NK-92 treated with Interleukin-12 subunit alpha and Interleukin-12 subunit beta, amount 100 ng/mL, for 24 hours (cell line): ENCODE data around the gene GANC.

Experiments used
- DNase-seq: peaks from one replicate; lab custom pipeline; 2025; lab: John Stamatoyannopoulos, UW

Gene GANC

DNA sequence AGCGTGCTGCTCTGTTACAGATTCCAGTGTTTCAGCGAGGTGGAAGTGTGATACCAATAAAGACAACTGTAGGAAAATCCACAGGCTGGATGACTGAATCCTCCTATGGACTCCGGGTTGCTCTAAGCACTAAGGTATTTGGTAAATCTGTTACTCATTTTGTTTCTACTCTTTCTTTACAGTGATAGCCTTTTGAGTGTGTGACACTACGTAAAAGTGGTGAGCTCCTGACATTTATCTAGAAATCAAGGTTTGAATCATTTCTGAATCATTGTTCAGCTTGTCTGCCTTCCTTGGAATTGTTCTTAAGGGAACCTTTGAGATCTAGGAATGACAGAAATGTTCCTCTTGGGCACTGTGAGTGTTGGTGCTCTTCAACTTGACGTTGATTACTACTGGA is 75.1 kb downstream of the GANC start:
- DNase-seq, result no peak

DNA sequence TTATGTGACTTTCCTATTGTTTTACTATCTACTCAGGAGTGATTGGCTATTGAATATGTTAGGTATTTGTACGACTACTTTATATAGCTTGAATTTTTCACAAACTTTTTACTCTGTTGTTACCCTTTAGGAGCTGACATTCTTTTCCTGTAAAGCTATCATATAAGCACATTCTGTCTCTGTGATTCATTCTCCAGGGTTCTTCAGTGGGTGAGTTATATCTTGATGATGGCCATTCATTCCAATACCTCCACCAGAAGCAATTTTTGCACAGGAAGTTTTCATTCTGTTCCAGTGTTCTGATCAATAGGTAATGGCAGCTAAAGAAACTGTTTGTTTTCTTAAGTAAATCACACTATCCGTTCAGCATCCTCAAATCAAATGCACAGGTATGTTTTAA is 76.2 kb downstream of the GANC start:
- no peak for DNase-seq

DNA sequence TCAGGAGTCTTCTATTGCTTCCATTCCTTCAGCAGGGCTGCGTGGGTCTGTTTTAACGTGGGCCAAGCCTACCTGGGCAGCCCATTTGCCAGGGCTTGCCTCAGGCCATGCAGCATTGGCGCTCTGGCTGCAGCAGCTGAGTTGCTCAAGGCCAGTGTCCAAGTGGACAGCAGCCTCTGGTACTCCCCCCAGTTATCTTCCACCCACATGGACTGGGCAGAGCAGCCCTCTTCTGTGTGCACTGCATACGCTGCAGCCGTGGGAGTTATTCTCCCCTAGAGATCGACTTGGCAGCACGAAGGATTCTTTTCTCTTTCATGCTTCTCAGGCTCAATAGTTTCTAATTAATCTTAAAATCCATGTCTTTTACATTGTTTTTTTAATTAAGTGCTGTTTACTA is 79.4 kb downstream of the GANC start:
- DNase-seq, result no peak

DNA sequence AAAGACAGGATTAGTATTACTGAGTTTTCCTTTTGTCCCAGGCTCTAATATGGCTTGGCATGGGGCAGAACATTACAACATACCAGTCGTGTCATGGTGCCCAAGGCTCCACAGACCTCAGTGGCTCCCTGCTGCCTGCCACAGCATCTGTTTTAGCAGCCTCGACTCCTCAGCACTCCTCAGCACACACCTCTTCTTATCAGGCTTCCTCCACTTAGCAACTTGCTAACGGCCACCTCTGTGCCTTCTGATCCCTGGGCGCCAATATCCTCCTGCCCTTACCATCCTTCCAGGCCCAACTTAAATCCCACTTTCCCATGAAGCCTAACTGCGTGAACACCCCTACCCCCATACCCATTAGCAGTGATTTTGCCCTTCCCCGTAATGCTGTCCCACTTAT is 80.1 kb downstream of the GANC start:
- no peak for DNase-seq

DNA sequence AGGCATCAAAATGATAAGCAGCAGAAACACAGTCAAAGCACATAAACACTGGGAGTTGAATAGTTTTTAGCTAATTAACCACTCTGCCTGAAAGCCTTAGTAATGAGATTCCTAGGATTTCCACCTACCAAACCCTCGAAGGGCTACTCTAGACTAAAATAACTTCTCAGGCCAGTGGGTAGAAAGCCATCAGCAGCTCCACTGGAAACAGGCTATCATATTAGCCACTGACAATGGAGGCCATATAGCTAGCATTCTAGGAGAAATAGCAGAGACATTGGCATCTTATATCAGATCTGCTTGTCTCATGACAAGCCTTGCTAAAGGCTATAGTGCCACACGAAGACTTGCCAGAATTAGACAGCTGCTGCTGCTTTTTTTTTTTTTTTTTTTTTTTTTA is 81.8 kb downstream of the GANC start:
- DNase-seq, result no peak

DNA sequence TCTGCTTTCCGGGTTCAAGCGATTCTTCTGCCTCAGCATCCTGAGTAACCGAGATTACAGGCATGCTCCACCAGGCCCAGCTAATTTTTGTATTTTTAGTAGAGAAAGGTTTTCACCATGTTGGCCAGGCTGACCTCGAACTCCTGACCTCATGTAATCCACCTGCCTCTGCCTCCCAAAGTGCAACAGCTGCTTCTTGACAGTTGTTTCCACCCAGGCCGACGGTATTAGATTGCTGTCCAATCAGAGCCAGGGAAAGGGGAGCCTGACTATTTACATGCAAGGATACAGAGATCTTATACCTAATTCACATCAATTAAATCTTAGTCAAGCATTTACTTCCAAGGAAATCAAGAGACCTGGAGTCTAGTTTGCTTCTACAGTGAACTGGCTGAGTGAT is 82.3 kb downstream of the GANC start:
- DNase-seq, result no peak

DNA sequence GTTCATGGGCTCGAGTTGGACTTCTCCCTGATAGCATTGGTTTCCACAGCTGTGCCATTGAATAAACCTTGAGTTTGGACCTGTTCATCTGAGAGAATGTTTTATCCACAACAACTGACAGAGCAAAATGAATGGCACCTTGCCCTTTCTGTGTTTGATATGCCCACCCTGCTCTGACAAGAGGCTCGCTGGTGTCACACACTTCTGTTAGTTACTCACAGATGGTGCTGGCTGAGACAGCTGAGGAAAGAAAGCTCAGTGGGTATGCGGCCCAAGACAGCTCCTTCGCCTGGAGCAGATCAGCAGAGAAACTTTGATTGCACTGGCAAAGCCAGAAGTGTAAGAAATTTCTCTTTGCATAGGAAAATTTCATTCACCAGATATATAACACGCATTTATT is 83.8 kb downstream of the GANC start:
- DNase-seq, result no peak

DNA sequence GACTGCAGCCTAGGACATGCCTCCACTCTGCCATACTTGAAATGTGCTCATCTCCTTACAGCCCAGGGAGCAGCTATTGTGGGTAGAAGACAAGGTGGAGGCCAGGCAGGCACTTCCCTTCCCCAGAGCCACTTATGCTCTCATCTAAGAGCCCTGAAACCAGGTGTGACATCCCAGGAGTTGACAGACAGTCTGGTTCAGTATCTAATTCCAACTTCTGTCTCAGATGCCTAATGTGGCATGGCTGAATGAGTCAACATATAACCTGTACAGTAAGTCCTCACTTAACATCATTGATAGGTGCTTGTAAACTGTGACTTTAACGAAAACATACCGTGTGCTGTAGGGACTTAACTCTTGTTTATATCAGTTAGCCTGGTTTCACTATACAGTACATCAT is 85.1 kb downstream of the GANC start:
- DNase-seq, result no peak

DNA sequence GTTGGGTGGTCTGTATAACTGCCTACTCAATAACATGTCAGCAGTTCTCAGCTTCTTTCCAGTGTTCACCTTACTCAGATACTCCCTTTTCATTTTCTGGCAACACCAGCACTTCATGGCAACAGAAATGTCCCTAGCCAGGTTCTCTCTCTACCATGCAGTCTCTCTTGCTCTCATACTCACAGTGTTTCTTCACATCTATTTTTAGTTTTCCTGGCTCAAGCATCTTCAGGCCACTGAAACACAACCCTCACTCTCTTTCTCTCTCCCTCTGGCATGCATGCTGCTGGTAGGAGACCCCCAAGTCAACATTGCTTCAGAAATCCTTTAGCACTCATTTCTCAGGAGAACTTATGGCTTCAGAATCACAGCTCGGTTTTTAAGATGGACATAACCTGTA is 86.2 kb downstream of the GANC start, which contains the start of gene CAPN3:
Gene CAPN3 (plus strand): TSS at position 253 of the 400 bp plus-strand sequence. CDS start 305 bp downstream, outside the sequence.
- no peak for DNase-seq

DNA sequence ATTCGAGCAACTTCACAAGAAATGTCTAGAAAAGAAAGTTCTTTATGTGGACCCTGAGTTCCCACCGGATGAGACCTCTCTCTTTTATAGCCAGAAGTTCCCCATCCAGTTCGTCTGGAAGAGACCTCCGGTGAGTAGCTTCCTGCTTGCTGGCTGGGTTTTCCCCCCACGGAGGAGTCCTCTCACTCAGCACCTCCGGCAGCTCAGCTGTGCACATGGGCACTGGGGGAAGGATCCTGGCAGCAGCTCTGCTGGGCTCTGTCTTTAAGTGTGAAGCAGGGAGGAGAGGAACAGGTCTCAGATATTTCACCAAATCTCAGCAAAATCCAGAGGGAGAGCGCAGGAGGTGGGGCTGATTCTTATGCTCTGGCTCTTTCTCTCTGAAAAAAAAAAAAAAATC is 87.0 kb downstream of the GANC start:
- no peak for DNase-seq

DNA sequence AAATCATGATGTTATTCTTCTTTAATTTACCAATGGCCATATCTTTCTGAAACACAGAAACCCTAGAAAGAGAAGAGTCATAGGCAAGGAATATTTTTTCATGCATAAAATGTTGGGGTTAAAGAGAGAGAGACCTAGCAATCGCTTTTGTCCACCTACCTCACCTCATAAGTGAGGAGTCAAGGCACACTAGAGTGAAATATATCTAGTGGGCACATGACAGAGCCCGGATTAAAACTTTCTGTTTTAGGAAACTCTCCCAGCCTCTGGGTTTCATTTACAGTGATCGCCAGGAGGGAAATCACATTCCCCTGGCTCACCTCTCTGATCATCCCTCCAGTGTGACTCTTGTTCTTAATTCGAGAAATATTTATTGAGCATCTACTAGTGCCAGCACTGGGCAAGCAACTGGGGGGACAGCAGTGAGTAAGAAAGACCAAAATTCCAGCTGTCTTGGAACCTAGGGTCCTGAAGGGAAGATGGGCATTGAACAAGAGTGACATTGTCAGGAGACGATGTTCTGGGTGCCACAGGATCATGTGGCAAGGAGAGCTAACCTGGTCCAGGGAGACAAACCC is 87.6 kb downstream of the GANC start:
- DNase-seq, result no peak

DNA sequence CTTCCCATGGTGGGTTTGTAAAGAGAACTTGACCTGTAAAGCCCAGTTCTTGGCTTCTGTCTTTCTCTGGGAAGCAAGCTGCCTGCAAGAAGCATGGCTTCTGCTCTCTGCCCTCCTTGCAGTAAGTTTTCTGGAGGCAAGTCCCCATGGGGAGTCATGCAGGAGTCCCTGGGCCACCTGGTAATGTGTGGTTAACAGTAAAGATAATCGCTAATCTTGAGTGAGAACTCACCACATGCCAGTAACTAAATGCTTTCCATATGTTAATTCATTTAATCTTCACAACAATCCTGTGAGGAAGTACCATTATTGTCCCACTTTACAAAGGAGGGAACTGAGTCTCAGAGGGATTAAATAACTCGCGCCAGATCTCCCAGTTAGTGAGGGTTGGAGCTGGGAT is 90.5 kb downstream of the GANC start:
- DNase-seq, result no peak

DNA sequence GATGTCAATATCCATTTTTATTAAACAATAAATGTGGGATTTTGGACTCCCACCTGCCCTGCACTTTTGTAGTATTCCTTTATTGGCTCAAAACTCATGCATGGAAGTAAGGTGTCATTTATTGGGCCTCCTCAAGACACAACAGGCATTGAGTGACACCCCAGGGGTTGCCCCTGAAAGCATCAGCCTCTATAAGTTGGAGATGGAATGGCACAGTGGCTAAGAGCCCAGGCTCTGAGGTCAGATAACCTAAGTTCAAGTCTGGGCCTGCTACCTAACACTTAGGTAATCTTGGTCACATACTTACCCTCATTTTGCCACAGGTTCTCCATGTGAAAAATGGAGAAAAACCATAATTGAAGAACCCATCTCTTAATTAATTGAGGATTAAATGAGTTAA is 90.9 kb downstream of the GANC start:
- no peak for DNase-seq

DNA sequence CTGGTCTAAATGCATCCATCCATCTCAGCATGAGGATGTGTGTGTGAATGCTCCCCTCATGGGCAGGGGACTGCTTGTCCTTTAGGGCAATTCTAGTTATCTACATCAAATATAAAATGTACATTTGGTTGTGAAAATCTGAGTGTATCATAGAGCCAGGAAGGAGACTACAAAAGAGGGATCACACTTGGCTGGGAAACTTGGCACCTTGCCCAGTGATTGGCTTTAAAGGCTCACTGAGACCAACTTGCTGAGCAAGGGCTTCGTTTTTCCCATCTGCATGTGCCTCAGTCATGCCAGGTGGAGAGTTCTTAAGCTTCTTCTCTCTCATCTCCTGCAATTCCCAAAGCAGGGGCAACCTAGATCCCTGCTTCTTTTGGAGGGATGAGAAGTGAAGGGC is 91.5 kb downstream of the GANC start:
- DNase-seq, result no peak

DNA sequence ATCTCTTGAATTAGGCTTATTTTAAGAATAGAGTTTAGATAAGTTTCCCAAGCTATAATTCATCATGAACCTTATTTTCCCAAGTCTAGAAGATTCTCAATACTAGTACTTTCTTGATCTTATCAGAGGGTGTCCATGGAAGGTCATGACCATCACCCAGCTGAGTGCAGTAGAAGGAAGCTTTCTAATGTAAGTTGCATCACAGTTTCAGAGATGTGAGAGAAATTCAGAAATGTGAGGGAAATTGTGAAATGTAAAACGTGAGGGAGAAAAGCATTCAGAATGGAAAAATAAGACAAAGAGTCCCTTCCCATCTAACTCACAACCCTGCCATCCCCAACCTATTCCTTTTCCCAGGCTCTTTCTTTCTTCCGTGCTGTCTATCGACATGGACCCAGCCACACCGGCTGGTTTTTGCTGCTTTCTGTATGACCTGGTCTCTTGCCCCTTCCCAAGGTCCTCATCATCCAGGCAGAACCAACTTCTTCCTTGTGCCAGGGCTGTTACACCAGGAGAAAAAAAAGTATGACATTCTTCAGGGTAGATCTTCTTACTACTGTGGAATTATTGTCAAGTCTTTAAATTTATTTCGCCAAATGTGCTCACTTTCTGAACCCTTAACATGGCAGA is 93.0 kb downstream of the GANC start:
- DNase-seq, result no peak

DNA sequence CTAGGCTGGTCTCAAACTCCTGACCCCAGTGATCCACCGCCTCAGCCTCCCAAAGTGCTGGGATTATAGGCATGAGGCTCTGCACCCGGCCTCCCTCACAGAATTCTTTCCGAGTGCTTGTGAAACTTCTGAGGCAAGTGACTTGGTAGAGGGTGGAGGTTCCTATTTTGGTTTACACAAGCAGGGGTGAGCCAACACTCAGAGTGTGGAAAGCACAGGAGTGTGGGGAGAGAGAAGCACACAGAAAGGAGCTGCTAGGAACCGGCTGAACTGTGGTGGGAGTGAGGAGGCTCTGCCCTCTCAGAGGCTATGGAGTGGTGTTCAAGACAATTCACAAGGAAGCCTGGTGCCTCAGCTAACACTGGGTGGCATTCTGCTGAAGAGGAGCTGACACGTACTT is 94.0 kb downstream of the GANC start:
- DNase-seq, result no peak

DNA sequence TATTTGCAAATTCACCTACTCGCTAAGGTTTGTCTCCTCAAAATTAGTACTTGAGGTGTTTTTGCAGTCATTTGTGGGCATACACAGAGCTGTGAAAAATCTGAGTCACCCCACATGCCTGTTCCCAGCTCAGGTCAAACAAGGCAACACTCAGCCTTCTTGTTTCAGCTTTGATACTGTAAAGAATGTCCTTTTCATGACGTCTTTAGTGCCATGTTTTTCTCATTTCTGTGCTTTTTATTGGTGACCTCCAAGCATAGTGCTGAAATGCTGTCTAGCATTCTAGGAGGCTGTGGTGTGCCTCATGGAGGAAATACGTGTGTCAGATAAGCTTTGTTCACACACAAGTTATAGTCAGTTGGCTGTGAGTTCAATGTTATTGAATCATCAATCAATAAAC is 95.1 kb downstream of the GANC start:
- DNase-seq, result no peak

DNA sequence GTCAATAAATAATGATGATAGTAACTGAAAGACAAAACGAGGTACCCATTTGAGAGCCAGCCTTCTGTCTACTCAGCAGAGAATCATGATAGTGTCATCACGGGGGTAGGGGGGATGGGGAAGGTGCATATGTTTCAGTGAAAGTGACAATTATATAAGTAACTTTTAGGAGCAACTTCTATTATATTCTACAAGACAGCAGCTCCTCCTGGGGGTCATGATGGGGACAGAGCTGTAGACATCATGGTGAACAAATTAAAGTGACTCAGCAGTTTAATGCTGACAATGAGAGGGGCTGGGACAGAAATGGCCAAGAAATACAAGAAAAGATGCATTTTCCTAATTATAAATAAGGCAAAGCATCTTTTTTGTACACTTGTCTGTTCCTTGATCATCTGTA is 98.1 kb downstream of the GANC start:
- DNase-seq, result peak; percentile 14

DNA sequence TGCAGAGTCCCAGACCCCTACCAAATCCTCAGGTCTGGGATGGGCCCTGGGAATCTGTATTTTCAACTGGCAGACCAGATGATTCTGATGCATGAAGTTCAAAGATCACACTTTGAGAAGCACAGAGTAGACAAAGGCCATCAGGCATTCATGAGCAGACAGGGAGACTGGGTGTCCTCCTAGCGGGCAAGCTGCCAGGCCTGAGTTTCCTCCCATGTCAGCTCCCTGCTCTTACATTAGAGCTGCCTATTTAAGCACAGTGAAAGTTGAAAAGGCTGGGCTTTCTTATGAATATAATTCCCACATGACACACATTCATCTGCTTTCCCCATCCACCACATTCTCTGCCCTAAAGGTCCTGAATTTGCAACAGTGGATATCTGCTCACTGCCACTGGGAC is 100.3 kb downstream of the GANC start:
- DNase-seq, result no peak

DNA sequence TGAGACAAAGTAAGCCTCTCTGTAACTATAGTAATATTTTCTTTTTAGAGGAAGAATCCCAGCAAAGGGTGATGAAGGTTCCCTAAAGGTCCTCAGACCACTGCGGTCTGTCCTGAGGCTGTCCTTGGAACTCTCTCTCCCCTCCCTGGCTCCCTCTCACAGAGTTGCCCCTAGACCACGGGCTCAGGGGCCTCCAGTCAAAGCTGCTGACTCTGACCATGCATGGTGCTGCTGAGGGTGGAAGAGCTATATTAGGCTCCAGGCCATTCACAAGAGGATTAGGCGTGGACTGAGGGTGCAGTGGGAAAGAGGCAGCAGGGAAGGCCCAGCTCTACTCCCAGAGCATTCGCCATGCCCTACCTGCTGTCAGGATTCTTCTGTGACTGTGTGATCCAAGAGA is 100.9 kb downstream of the GANC start:
- no peak for DNase-seq

DNA sequence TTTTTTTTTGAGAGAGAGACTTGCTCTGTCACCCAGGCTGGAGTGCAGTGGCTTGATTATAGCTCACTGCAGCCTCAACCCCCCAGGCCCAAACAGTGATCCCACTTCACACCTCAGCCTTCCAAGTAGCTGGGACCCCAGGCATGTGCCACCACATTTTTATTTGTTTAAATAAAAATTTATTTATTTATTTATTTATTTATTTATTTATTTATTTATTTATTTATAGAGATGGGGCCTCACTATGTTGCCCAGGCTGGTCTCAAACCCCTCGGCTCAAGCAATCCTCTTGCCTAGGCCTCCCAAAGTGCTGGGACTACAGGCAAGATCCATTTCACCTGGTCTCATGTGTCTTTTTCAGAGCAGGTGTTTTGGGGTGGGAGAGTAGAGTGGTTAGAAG is 101.8 kb downstream of the GANC start:
- DNase-seq, result no peak

DNA sequence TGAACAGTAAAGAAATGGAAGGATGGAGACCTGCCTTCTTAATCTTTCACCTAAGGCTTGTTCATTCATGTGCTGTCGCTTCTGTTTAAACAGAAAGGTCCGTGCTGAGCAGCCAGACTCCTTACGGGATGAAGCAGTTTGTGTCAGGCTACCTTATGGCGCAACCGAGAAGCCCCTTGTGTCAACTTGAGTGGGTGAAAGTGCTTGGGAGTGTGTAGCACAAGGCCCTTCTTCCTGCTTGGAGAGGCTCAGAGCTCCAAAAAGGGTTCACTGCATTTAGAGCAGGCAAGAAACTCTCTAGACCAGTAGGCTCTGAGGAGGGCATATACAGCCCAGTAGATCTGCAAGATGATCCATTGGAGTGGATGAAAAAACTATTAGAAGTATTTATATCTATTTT is 102.3 kb downstream of the GANC start:
- no peak for DNase-seq

DNA sequence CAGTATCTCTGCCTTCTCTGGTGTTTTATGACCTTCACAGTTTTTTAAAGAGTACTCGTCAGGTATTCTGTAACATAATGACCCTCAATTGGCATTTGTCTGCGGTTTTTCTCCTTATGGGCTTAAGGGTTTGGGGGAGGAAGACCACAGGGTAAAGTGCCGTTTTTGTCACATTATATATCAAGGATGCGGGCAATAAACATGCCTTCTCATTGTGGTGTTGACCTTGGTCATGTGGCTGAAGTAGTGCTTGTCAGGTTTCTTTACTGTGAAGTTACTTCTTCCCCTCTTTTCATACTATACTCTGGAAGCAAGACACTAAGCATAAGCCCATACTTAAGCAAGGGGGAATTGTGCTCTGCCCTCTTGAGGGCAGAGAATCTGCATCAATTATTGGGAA is 102.9 kb downstream of the GANC start:
- DNase-seq, result no peak

DNA sequence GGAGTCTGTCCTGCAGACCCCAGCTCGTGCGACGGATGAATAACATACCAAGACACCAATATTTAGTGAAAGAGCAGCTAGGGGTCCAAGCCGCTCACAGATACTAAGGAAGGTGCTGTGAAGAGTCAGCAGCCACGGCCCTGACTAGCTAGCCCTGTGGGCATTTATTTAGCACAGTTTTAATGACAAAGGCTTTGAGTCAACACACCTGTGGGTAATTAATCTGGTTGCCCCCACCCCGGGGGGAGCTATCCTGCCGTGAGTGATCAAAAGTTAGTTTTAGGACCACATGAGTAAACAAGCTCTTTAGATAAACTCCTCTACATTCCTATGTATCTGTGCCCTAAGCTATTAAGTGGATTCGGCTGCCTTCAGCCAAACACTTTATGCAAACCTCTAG is 105.0 kb downstream of the GANC start:
- DNase-seq, result no peak
